GOT3 (cell line): Measurements from ENCODE around the gene SLC25A15.

Source experiments
- DNase-seq: peaks from one replicate; lab custom pipeline; 2025; ENCODE audit warnings: mixed read lengths; lab: John Stamatoyannopoulos, UW

The SLC25A15 gene

DNA sequence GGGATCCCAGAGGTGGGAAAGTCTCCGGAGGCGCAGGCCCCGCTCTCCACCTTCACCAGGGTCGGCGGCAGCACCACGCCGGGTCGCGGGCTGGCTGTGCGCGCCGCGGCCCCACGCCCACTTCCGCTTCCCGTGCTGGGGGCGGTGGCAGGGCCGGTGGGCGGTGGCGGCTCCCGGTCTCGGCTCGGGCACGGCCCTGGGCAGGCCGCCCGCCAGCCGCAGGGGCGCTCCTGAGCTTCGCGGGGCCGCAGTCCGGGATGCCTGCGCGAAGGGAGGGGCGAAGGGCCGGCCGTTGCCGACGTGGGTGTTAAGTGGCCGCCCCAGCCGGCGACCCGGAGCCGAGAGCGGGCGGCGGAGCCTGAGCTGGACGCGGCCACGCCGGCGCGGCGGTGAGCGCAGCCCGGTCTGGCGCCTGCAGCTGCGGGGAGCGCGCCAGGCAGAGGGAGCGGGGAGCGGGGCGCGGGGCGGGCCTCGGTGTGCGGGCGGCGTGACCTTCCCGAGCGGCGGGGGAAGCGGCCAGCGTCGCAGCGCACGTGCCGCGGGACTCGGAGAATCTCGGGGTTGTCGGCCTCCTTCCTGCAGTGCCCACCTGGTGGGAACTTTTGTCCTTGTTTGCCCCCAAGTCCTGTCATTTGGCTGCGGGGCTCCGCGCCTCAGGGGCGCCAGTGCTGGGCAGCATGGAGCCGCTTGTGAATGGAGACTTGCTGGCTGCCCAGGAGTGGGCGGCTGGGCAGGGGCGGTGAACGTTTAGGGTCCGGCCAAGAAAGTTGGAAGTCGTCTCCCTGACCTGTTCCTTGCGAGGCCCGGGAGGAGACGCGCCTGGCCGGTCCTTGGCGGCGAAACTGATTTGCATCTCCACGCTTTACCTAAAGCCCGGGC, at the start of gene SLC25A15:
SLC25A15 (plus strand) TSS at position 337 of the 879 bp plus-strand sequence. CDS start 3,616 bp downstream, outside the sequence.
- DNase-seq: peak; percentile 25

DNA sequence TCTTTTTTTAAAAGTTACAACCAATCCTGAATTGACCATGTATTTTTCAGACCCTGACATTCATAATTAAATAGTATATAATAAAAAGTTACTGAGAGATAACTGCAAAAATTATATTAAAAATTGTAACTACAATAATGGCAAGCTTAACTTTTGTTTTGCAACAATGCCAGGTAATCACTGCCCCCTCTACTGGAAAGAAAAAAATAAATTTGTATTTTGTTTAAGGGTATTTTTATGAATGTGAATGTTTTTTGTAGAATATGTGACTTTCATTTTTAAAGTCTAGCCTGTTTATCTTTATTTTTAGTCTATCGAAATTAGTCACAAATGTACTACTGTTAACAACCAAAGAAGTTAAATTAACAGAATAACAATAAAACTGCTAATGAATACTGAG, 40.1 kb upstream of the SLC25A15 start:
- DNase-seq: no peak

GRCh38 chr13:40755082-40755700, 34.2 kb upstream of the SLC25A15 start:
- no peak for DNase-seq

DNA sequence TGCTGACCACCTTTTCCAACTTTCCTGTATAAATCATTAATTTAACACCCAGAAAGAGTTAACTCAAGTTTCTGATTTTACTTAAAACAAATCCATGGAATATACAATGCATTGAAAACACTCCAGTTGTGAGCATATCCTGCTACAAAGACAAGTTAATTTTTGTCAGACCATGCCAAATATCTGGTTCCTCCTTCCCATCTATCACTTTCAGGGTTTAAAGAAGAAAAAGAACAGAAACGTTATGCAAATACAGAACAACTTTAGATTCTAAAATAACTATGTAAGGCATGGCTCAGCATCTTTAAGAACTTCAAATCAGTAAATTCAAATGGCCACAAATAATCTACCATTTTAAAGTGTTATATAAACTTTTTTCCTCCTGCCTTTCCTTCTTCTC, 33.4 kb upstream of the SLC25A15 start:
- no peak for DNase-seq

DNA sequence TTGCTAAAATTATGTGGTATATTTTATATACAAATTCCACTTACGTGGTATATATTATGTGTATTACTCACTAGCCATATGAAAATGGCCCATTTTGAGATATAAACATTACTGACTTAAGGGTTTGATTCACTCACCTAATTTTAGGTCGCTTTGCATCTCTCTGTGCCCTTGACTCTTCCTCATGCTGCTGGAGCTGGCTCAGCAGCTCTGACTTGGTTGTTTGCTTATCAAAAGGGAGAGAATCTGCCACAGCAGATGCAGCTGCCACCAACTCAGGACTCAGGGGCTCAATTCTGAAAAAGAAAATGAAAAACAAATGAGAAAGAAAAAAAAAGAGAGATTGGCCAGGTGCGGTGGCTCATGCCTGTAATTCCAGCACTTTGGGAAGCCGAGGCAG, 30.6 kb upstream of the SLC25A15 start:
- DNase-seq: no peak

- no peak for DNase-seq
These were observed 26.6 kb upstream of the SLC25A15 start for GRCh38 chr13:40762849-40763248.

DNA sequence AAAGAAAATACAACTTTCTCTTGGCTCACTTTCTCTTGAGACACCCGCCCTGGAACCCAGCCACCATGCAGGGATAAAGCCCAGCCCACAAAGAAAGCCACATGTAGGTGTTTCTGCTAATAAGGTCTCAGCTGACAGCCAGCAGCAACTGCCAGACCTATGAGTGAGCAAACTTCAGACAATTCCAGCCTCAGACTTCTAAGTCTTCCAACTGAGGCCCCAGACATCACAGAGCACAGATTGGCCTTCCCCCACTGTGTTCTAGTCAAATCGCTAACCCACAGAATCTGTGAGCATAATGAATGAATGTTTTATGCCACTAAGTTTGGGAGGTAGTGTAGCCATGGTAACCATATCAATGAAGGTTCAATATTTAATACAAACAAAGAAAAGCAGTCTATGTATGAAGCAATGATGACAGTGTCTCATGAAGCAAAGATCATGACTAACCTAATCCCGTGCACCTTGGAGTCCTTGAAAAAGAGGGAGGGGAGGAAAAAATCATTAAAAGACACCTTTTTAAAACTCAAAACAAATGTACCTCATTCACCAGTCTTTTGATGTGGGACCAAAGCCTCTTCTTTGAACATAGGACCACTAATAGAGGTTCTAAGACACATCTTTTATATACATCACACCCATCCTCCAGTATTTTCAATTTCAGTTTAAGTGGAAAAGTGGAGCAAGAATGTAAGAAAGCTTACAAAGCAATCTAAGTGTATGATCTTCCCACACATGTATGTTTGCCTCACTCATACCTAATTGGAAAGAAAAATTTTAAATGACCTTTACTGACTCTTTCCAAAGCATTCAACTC, 24.6 kb upstream of the SLC25A15 start:
- no peak for DNase-seq

- DNase-seq: no peak
These were observed 23.8 kb upstream of the SLC25A15 start for GRCh38 chr13:40765602-40766001.

DNA sequence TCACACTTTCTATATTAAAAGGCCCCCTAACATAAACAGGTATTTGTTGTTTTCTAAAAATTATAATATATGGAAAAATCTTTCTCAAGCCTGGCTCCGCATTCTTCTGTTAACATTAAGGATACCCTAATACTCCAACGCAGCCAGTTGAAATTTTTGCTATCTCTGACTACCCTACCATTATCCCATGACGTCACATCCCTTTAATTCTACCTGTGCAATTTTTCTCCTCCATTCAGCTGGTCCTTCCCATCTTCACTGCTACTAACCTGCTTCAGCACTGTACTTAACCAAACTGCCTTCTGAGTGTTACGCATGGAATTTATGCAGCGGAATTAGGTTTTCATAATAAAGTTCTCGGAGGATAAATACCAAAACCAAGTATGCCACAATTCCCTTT, 19.4 kb upstream of the SLC25A15 start:
- DNase-seq: no peak

DNA sequence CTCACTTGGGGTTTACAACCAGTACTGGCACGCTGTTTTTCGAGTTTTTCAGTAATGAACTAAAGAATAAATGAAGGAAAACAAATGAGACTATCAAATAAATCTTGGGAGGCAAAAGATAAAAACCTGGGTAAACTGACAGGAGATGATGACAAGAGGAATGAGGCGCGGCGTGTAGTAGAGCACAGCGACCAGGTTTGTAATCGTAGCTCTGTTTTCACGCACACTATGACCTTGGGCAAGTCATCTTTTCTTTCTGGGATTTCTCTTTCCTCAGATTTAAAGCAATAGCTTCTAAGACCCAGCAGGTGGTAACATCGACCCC, 18.8 kb upstream of the SLC25A15 start:
- DNase-seq: no peak

GRCh38 chr13:40770934-40771618, 18.3 kb upstream of the SLC25A15 start, which contains the start of gene MRPS31:
TSS of gene MRPS31 (minus strand) at chr13:40771190. CDS start at chr13:40771136, 54 bp downstream.
- DNase-seq: peak; percentile 80

DNA sequence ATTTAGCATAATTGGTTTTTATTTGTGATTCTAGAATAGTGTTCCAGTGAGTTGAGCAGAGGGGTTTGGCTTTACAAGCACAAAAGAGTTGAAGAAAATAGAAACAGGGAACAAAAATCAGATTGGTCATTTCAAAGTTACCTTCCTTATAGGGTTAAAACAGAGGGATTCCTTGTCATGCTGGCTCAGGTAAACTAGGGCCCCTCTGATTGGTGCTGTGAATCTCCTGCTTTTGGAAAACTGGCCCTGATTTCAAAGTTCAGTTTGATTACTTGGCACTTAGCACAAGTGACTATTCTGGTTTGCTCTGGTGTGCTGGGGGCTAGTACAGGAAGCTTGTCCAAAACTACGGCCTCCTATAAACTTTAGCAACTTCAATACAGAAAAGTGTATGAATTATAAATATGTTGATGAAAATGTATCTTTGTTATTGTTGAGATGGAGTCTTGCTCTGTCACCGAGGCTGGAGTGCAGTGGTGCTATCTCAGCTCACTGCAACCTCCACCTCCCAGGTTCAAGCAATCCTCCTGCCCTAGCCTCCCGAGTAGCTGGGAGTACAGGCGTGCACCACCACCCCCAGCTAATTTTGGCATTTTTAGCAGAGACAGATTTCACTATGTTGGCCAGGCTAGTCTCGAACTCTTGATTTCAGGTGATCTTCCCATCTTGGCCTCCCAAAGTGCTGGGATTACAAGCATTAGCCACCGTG, 16.5 kb upstream of the SLC25A15 start:
- DNase-seq: no peak

DNA sequence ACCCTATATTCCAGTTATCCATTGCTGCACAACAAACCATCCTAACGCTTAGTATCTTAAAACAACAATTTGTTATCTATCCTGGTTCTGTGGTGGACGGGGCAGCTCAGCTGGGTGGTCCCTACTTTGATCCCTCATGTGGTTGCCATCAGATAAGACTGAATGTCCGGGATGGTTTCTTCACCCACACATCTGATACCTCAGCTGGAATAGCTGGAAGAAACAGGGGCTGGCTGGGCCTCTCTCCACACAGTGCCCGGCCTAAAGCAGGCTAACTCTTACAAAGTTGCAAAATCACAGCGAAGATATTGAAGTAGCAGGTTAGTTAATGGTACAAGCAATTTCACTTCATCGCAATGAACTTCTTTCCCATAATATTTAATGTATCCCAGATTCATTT, 14.7 kb upstream of the SLC25A15 start:
- DNase-seq: no peak

DNA sequence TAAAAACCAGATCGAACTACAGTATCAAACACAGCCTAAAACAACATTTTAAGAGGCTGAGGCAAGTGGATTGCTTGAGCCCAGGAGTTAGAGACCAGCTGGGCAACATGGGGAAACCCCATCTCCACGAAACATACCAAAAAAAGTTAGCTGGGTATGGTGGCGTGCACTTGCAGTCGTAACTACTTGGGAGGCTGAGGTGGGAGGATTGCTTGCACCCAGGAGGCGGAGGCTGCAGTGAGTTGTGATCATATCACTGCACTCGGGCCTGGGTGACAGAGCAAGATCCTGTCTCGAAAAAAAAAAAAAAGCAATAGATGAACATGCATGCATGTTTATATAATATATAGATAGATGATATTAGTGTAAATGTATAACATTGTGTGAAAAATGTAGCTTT, 13.2 kb upstream of the SLC25A15 start:
- DNase-seq: no peak

DNA sequence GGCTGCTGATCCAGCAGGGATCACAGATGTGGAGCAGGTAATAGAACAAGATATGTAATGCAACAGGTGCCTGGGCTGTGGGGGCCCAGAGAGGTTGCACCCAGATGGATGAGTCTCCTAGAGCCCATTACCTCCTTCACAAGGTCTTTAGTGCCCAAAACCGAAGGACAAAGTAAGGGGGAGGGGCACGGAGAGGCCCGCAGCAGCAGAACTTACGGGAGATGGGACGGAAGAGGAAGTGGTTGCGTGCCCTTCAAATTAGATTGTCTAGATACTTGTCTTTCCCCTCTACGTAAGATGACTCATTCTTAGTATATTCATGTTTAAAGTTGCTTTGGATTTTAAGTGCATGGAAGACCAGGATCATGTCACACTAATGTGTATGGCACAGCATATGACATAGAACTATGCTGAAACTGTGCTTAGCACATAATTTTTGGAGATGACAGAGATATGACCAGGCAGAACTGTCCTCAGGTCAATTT, 12.7 kb upstream of the SLC25A15 start:
- DNase-seq: no peak

DNA sequence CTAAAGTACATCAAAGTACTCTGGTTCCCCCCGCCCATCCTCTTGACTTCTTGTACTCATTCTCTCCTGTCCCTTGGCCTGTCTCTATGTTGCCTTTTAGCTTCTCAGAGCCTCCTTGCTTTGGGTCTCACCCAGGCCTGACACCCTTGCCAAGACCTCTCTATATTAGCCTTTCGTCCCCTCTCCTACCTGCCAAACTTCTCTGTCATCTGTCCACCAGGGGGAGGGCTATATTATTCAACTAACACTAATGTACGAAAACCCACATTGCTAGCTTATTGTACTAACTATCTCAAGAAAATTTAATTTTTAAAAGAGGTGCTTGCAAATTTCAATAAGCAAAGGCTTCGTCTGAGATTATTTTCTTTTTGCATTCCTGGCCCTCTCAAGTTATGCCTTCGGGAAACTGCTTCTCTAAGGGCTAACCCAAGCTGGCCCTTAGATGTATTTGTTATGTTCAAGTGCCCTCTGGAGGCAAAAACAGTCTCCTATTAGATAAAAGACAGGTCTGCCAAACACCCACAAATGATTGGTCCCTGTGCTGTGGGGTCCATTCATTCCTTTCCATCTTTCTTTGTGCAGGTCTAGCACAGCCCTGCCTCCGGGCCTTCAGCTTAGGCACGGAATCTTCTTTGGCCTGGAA, 12.1 kb upstream of the SLC25A15 start:
- no peak for DNase-seq

GRCh38 chr13:40777809-40778175, 11.6 kb upstream of the SLC25A15 start:
- no peak for DNase-seq

DNA sequence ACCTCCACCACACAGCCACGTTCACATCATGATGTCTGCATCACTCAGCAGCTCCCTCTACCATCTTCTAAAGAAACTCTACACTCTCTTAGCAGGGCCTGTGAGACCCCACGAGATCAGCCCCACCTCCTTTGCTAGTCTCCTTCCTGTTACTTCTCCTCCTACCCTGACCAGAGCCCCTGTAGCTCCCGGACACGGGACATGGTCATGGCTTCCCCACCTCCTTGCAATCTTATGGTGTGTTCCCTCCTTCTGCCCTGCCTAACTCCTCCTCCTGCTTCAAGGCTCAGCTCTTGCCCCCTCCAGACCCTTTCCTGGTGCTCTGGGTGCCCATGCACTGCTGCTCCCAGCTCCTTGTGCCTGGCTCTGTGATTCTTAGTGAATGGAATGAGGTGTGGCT, 10.4 kb upstream of the SLC25A15 start:
- DNase-seq: no peak

DNA sequence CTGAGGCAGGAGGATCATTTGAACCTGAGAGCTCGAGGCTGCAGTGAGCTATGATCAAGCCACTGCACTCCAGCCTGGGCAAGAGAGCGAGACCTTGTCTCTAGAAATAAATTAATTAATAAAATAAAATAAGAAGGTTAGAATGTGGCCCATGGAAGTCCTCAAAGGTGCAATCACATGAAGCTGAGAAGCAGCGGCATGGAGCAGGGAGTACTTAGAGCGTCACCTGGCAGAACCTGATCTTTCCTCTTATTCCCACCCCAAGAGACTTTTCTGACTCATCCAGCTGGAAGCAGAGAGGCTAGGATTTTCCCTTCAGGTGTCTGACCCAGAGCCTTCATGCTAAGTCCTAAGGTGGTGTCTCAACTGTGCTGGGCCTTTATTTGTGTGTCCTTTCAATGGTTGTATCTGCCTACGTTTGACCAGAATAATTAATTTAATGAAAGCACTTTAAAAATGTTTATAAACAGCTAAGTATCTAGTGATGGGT, 9.6 kb upstream of the SLC25A15 start:
- DNase-seq: no peak

- DNase-seq: no peak
These were observed 8.5 kb upstream of the SLC25A15 start for GRCh38 chr13:40780822-40781401.
